Trophoblast cell (in vitro differentiated cells and primary cell): ENCODE results near the gene IL18R1.

Experiments used
- DNase-seq, 2 donors: peaks; one replicate each; pipeline ENCODE4 v3.0.0-alpha.2; 2016
- H2AFZ ChIP-seq: 2 replicates; pipeline ENCODE4 v1.6.1; 2013; ENCODE audit warnings: low read length, moderate library complexity, mild to moderate bottlenecking; ENCODE audit not compliant: insufficient read depth, poor library complexity
- H2AK5ac ChIP-seq: 2 replicates; pipeline ENCODE4 v1.6.1; 2013; ENCODE audit warnings: mild to moderate bottlenecking, low read length
- H2BK120ac ChIP-seq: 2 replicates; pipeline ENCODE4 v1.6.1; 2013; ENCODE audit warnings: low read length, mild to moderate bottlenecking, moderate library complexity; ENCODE audit not compliant: insufficient read depth, poor library complexity
- H2BK12ac ChIP-seq: 2 replicates; pipeline ENCODE4 v1.6.1; 2013; ENCODE audit warnings: mild to moderate bottlenecking, low read length, moderate library complexity
- H2BK5ac ChIP-seq: 2 replicates; pipeline ENCODE4 v1.6.1; 2013; ENCODE audit warnings: low read length, low read depth, moderate library complexity, mild to moderate bottlenecking; ENCODE audit not compliant: poor library complexity
- H3K14ac ChIP-seq: 2 replicates; pipeline ENCODE4 v1.6.1; 2013; ENCODE audit warnings: mild to moderate bottlenecking, low read length
- H3K18ac ChIP-seq: 2 replicates; pipeline ENCODE4 v1.6.1; 2013; ENCODE audit warnings: mild to moderate bottlenecking, low read length
- H3K23ac ChIP-seq: 2 replicates; pipeline ENCODE4 v1.6.1; 2013; ENCODE audit warnings: low read length
- H3K27ac ChIP-seq: 2 replicates; pipeline ENCODE4 v1.5.1; 2013; ENCODE audit warnings: low read depth, mild to moderate bottlenecking, inconsistent platforms, low read length, moderate library complexity
- H3K27me3 ChIP-seq: 2 replicates; pipeline ENCODE4 v1.6.1; 2013; ENCODE audit warnings: inconsistent platforms, mild to moderate bottlenecking, low read length, moderate library complexity; ENCODE audit not compliant: insufficient read depth
- H3K36me3 ChIP-seq, 2 experiments: 1 replicate in 1 of 2; 2 replicates in 1 of 2; pipeline ENCODE4 v1.6.1; 2013; ENCODE audit warnings: low read length in 2 of 2, mild to moderate bottlenecking in 2 of 2, moderate library complexity in 1 of 2; ENCODE audit not compliant: insufficient read depth in 2 of 2, control insufficient read depth in 1 of 2
- H3K4ac ChIP-seq: 2 replicates; pipeline ENCODE4 v1.6.1; 2013; ENCODE audit warnings: low read depth, mild to moderate bottlenecking, low read length, moderate library complexity
- H3K4me1 ChIP-seq, 2 experiments: 1 replicate in 1 of 2; 2 replicates in 1 of 2; pipeline ENCODE4 v1.6.1; 2013; ENCODE audit warnings: low read length in 2 of 2, mild to moderate bottlenecking in 2 of 2, moderate library complexity in 1 of 2; ENCODE audit not compliant: insufficient read depth in 2 of 2, control insufficient read depth in 1 of 2
- H3K4me2 ChIP-seq: 2 replicates; pipeline ENCODE4 v1.6.1; 2013; ENCODE audit warnings: inconsistent platforms, mild to moderate bottlenecking, low read length, moderate library complexity
- H3K4me3 ChIP-seq: 2 replicates; pipeline ENCODE4 v1.5.1; 2013; ENCODE audit warnings: mild to moderate bottlenecking, low read depth, low read length, inconsistent platforms
- H3K79me1 ChIP-seq: one replicate; pipeline ENCODE4 v1.6.1; 2013; ENCODE audit warnings: low read length
- H3K79me2 ChIP-seq: 2 replicates; pipeline ENCODE4 v1.6.1; 2013; ENCODE audit warnings: low read length, mild to moderate bottlenecking; ENCODE audit not compliant: control insufficient read depth, insufficient read depth, poor library complexity
- H3K9ac ChIP-seq: 2 replicates; pipeline ENCODE4 v1.6.1; 2013; ENCODE audit warnings: mild to moderate bottlenecking, low read length
- H3K9me3 ChIP-seq: 2 replicates; pipeline ENCODE4 v1.6.1; 2013; ENCODE audit warnings: low read depth, mild to moderate bottlenecking, control low read depth, inconsistent platforms, low read length; ENCODE audit not compliant: insufficient read depth
- H4K12ac ChIP-seq: 2 replicates; pipeline ENCODE4 v1.6.1; 2013; ENCODE audit warnings: low read depth, mild to moderate bottlenecking, low read length, moderate library complexity
- H4K8ac ChIP-seq: 2 replicates; pipeline ENCODE4 v1.6.1; 2013; ENCODE audit warnings: low read depth, mild to moderate bottlenecking, low read length, moderate library complexity
- H4K91ac ChIP-seq: one replicate; pipeline ENCODE4 v1.6.1; 2013; ENCODE audit warnings: low read depth, mild to moderate bottlenecking, low read length, moderate library complexity
- WGBS: extraction: QIAGEN DNeasy Blood & Tissue Kit; methylation state at CpG from one replicate; pipeline ENCODE4 v1.1.7; 2013; ENCODE audit warnings: missing lambda C conversion rate; ENCODE audit not compliant: insufficient read length, insufficient coverage; ENCODE audit errors: extremely low coverage; 5-methylcytosine and 5-hydroxymethylcytosine counted together

Gene IL18R1

GRCh38 chr2:102420290-102420689, 64.7 kb downstream of the IL18R1 start:
- no CpG with 5 or more reads among the region's 4 CpGs for WGBS
- Histone ChIP-seq H2AK5ac (no peak overlapping the region), H2BK120ac (no peak overlapping the region), H3K9me3 (peaks cover 3% of the 10 kb centered on the region), H3K18ac (no peak overlapping the region), H3K14ac (no peak overlapping the region), H4K91ac (no peak overlapping the region), H3K4me1 (no peaks in the 10 kb centered on the region), H3K4me3 (no peak overlapping the region), H3K4ac (no peak overlapping the region), H4K12ac (no peak overlapping the region), H2BK12ac (no peak overlapping the region), H3K79me2 (no peaks in the 10 kb centered on the region), H3K79me1 (no peaks in the 10 kb centered on the region), H2BK5ac (no peak overlapping the region), H3K9ac (no peak overlapping the region), H3K27me3 (no peaks in the 10 kb centered on the region), H3K4me2 (no peak overlapping the region), H3K23ac (no peak overlapping the region), H3K27ac (no peak overlapping the region), H2AFZ (no peak overlapping the region), H3K36me3 (no peaks in the 10 kb centered on the region), H4K8ac (no peak overlapping the region)
- DNase-seq, result no peak

- Histone ChIP-seq H3K79me2 (no peaks in the 10 kb centered on the region), H3K4me2 (no peak overlapping the region), H3K4me3 (no peak overlapping the region), H4K8ac (no peak overlapping the region), H3K14ac (no peak overlapping the region), H3K27ac (no peak overlapping the region), H2AK5ac (no peak overlapping the region), H4K12ac (no peak overlapping the region), H3K18ac (no peak overlapping the region), H2BK12ac (no peak overlapping the region), H3K27me3 (no peaks in the 10 kb centered on the region), H3K4me1 (no peaks in the 10 kb centered on the region), H3K9me3 (peaks cover 3% of the 10 kb centered on the region), H3K4ac (no peak overlapping the region), H3K79me1 (no peaks in the 10 kb centered on the region), H3K23ac (no peak overlapping the region), H4K91ac (no peak overlapping the region), H2AFZ (no peak overlapping the region), H3K9ac (no peak overlapping the region), H2BK5ac (no peak overlapping the region), H3K36me3 (no peaks in the 10 kb centered on the region), H2BK120ac (no peak overlapping the region)
- no peak for DNase-seq
- no CpG with 5 or more reads among the region's 5 CpGs for whole genome bisulfite sequencing
These were observed 66.5 kb downstream of the IL18R1 start for GRCh38 chr2:102421890-102422759.

GRCh38 chr2:102422910-102423309, 67.3 kb downstream of the IL18R1 start, which contains the start of gene IL18RAP:
Gene IL18RAP, plus strand, starts transcription at chr2:102423160. Its CDS starts 118 bp downstream, at chr2:102423278.
- no peak within 1 kb of the TSS for H2BK5ac ChIP-seq
- H3K27ac ChIP-seq, result no peak within 1 kb of the TSS

GRCh38 chr2:102423368-102423767, 67.8 kb downstream of the IL18R1 start:
- Histone ChIP-seq H3K36me3 (no peaks in the 10 kb centered on the region), H4K91ac (no peak overlapping the region), H4K8ac (no peak overlapping the region), H3K27me3 (no peaks in the 10 kb centered on the region), H3K4ac (no peak overlapping the region), H3K79me2 (no peaks in the 10 kb centered on the region), H4K12ac (no peak overlapping the region), H3K18ac (no peak overlapping the region), H2AK5ac (no peak overlapping the region), H3K4me3 (no peak overlapping the region), H3K14ac (no peak overlapping the region), H2BK12ac (no peak overlapping the region), H3K27ac (no peak overlapping the region), H2BK120ac (no peak overlapping the region), H3K9me3 (peaks cover 3% of the 10 kb centered on the region), H3K9ac (no peak overlapping the region), H3K23ac (no peak overlapping the region), H3K4me2 (no peak overlapping the region), H3K4me1 (no peaks in the 10 kb centered on the region), H3K79me1 (no peaks in the 10 kb centered on the region), H2BK5ac (no peak overlapping the region), H2AFZ (no peak overlapping the region)
- DNase-seq, result no peak
- WGBS, result no CpG with 5 or more reads among the region's 2 CpGs

More at GRCh38 chr2:102422910-102423309, 67.3 kb downstream of the IL18R1 start, which contains the start of gene IL18RAP:
- Histone ChIP-seq H3K18ac (no peak within 1 kb of the TSS), H3K9me3 (peaks cover 3% of the 10 kb centered on the region), H3K9ac (no peak within 1 kb of the TSS), H3K4ac (no peak within 1 kb of the TSS), H3K79me2 (no peaks in the 10 kb centered on the region), H3K14ac (no peak within 1 kb of the TSS), H4K12ac (no peak within 1 kb of the TSS), H2AK5ac (no peak within 1 kb of the TSS), H2AFZ (no peak within 1 kb of the TSS), H3K27me3 (no peaks in the 10 kb centered on the region), H3K79me1 (no peaks in the 10 kb centered on the region), H3K4me3 (no peak within 1 kb of the TSS), H3K4me1 (no peaks in the 10 kb centered on the region), H3K36me3 (no peaks in the 10 kb centered on the region), H3K4me2 (no peak within 1 kb of the TSS), H2BK12ac (no peak within 1 kb of the TSS), H4K91ac (no peak within 1 kb of the TSS), H2BK120ac (no peak within 1 kb of the TSS), H3K23ac (no peak within 1 kb of the TSS), H4K8ac (no peak within 1 kb of the TSS)
- no peak for DNase-seq
- WGBS, result no CpG with 5 or more reads among the region's 3 CpGs
